ENCODE results near the gene OSBPL9.
"Not testable (repeated sequence)": the region's sequence is repeated elsewhere in the genome, so short reads cannot be mapped to it uniquely, and the experiment has no call there.

The OSBPL9 gene

DNA sequence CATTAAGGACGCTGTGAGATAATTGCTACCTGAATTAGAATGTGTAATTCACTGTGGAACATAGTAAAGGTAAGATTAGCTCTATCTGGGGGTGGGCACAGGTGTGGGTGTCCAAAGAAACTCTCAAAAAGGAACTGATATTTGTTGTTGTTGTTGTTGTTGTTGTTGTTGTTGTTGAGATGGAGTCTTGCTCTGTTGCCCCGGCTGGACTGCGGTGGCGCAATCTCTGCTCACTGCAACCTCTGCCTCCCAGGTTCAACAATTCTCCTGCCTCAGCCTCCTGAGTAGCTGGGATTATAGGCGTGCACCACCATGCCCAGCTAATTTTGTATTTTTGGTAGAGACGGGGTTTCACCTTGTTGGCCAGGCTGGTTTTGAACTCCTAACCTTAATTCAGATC, 6.8 kb upstream of the OSBPL9 start:
- DNase-seq = not testable (repeated sequence)

- DNase-seq = no peak
These were observed 6.3 kb upstream of the OSBPL9 start for GRCh38 chr1:51610637-51611036.

- no peak for DNase-seq
These were observed 4.4 kb upstream of the OSBPL9 start for GRCh38 chr1:51612447-51612961.

DNA sequence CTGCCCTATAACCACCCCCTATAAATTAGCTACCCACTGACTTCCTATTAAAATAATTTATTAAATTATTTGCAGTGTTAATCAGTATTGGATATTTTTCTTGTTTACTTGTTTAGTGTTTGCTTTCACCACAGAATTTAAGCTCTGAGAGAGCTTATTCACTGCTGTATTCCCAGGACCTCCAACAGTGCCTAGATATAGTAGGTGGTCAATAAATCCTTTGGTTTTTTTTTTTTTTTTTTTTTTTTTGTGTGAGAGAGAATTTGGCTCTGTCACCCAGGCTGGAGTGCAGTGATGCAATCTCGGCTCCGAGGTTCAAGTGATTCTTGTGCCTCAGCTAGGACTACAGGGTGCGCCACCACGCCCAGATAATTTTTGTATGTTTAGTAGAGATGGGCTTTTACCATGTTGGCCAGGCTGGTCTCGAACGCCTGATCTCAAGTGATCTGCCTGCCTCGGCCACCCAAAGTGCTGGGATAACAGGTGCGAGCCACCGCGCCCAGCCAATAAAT, 1.1 kb upstream of the OSBPL9 start:
- DNase-seq = no peak

DNA sequence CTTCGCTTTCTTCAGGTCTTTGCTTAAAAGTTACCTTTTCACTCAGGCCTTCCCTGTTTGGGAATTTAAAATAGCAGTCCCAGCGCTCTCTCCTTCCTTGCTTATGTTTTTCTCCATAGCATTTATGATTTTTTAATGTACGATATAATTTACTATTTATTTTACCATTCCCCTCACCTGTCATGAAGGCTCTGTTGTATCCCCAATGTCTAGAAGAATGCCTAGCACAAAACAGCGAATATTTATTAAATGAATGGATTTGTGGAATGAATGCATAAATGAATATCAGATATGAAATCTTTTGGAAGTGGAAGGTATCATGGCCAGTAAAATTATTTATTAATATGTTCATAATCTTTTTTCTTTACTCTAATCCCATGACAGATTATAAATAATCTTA, 402 bp upstream of the OSBPL9 start:
- DNase-seq = no peak

- DNase-seq = no peak
These were observed 1.8 kb downstream of the OSBPL9 start for GRCh38 chr1:51618715-51619114.

GRCh38 chr1:51620470-51620869, 3.6 kb downstream of the OSBPL9 start:
- no peak for DNase-seq

DNA sequence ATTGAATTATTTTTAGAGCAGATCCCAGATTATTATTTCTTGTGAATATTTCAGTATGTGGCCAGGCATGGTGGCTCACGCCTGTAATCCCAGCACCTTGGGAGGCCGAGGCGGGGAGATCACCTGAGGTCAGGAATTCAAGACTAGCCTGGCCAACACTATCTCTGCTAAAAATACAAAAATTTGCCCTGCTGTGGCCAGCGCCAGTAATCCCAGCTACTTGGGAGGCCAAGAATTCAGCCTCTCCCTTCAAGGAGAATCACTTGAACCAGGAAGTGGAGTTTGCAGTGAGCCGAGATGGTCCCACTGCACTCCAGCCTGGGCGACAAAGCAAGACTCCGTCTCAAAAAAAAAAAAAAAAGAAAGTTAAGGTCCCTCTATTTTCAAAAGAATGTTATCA, 4.3 kb downstream of the OSBPL9 start:
- no peak for DNase-seq

GRCh38 chr1:51621841-51622454, 5.1 kb downstream of the OSBPL9 start:
- no peak for DNase-seq

DNA sequence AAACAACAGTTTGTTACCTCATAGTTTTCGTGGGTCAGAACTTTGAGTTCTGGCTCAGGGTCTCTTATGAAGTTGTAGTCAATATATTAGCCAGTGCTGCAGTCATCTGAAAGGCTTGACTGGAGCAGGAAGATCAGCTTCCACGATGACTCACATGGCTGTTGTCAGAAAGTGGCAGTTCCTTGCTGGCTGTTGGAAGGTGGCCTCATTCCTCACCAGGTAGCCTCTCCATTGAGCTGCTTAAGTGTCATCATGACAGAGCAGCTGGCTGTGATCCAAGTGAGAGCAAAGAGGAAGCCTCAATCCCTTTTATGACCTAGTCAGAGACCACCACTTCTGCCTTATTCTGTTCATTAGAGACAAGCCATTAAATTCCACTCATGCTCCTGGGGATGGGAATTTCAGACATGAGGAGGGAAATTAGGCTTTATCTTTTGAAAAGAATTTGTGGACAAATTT, 5.6 kb downstream of the OSBPL9 start:
- peak; percentile 55 for DNase-seq

- DNase-seq = no peak
These were observed 6.1 kb downstream of the OSBPL9 start for GRCh38 chr1:51623025-51623424.

DNA sequence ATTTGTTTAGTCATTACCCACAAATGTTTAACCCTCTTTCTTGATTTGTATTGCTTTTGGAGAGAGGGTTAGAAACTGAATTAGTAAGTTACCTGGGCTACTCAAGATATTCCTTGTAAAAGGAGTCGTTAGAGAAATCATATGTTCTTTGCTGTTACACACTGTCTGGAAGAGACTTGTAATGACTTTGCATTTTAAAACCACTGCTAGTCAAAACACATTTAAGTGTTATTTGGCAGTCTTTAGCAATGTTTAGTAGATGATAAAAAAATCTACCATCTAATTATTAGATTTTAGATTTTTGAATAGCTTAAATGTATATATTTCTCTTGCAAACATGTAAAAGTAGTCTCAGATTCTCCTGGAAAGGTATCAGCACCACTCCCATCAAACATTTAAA, 6.6 kb downstream of the OSBPL9 start:
- DNase-seq = no peak

DNA sequence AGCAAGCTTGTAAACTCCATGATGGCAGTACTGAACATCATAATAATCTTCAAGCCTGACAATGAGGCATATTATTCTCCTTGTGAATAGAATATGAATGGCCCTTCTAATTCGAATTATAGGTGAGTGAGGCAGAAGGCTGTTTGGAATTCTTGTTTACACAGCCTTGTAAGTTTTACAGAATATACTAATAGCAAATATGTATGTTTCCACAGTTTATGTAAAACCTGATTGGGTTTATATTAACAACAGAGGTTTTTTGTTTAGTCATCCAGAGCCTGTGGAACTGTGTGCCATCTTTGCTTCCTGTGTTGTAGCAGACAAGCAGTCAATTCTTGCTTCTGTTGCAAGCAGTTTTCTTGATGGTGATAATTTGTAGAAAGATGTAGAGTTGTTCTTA, 8.0 kb downstream of the OSBPL9 start:
- no peak for DNase-seq

DNA sequence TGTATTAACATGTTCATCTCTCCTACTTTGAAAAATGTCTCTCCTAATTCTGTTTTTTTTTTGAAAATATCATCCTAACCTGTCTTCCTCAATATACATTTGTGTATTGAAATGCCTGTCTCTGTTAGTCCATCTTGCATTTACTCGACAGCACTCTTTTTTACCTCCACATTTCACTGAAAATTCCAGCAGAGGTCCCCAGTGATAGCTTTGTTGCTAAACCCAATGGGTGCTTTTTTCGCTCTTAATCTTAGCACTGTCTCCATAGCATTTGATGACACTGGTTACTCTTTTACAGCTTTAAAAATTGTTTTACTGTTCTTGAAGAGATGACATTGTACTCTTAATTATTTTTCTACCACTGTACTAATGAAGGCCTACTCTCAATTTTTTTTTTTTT, 10.8 kb downstream of the OSBPL9 start:
- no peak for DNase-seq

DNA sequence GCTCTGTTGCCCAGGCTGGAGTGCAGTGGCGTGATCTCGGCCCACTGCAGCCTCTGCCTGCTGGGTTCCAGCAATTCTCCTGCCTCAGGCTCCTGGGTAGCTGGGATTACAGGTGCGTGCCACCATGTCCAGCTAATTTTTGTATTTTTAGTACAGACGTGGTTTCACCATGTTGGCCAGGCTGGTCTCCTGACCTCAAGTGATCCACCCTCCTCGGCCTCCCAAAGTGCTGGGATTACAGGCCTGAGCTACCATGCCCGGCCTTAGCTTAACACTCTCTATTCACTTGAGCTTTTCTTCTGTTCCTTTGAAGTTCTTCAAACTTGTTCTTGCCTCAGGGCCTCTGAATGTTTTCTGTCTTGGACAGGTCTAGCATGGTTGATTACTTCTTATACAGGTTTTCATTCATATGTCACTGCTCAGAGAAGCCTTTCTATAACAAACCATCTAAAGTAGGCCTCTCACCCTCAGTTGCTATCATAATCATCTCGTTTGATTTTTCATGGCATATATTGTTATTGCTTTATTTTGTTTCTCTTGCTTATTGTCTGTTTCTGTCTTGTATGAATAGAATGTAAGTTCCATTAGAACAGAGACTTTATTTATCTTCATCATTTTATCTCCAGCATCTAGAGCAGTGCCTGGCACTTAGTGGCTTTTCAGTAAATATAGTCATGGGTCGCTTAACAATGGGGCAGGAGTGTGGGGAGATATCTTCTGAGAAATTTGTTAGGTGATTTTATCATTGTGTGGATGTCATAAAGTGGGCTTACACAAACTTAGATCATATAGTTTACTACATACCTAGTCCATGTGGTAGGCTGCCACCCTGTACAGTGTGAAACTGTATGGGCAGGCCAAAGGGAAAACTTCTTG, 12.1 kb downstream of the OSBPL9 start:
- no peak for DNase-seq

GRCh38 chr1:51629918-51630317, 13.0 kb downstream of the OSBPL9 start:
- DNase-seq = no peak

DNA sequence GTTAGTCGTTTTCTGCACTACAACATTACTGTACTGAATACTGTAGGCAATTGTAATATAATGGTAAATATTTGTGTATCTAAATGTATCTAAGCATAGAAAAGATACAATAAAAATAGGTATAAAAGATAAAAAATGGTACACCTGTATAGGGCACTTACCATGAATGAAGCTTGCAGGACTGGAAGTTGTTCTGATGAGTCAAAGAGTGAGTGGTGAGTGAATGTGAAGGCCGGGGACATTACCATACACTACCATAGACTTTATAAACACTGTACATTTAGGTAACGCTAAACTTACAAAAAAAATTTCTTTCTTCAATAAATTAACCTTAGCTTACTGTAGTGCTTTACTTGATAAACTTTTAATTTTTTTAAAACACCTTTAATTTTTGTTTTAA, 13.5 kb downstream of the OSBPL9 start:
- DNase-seq = no peak

GRCh38 chr1:51630922-51631321, 14.0 kb downstream of the OSBPL9 start:
- no peak for DNase-seq

- DNase-seq = no peak
These were observed 14.9 kb downstream of the OSBPL9 start for GRCh38 chr1:51631747-51632146.

DNA sequence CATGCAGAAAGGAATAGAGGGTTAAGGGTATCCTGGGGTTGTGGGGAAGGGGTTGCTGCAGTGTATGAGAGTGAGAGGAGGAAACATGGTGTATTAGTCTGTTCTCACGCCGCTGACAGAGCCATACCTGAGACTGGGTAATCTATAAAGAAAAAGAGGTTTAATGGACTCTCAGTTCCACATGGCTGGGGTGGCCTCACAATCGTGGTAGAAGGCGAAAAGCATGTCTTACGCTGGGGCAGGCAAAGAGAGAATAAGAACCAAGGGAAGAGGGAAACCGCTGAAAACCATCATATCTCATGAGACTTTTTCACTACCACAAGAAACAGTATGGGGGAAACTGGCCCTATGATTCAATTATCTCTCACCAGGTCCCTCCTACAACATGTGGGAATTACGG, 17.7 kb downstream of the OSBPL9 start:
- DNase-seq = no peak

DNA sequence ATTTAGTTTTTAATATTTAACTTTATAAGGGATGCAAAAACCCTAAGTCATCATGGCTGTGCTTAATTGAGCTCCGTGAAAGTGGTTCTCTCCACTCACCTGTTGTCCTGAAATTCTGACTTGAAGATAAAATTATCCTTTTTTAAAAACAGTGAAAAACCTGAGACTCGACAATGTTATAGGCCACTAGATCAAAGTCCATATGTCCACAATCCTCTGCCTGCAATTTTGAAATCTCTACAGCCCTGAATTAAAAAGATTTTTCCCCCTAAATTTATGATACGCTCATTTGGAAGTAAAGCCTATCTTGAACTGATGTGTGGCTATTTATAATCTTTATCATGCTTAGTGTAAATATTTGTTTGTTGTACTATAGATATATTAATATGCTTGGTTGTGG, 18.7 kb downstream of the OSBPL9 start:
- no peak for DNase-seq

DNA sequence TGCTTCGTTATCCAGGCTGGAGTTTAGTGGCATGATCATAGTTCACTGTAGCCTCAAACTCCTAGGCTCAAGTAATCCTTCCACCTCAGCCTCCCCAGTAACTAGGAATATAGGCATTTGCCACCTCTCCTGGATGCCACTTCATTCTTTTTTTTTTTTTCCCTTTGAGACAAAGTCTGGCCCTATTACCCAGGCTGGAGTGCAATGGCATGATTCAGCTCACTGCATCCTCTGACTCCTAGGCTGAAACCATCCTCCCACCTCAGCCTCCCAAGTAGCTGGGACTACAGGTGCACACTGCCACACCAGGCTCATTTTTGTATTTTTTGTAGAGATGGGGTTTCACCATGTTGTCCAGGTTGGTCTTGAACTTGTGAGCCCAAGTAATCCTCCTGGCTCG, 19.3 kb downstream of the OSBPL9 start:
- DNase-seq = no peak

- no peak for DNase-seq
These were observed 20.1 kb downstream of the OSBPL9 start for GRCh38 chr1:51636764-51637522.
